WTC11 (cell line): ENCODE results near the gene RPTOR. TPM values are rescaled to one million over a fixed set of nuclear protein-coding genes. Genes with fewer than 3 reads are reported as not detected.

Source experiments
- ATAC-seq: fragments of 200-7000 bp; cut with Tn5 transposase; 2 replicates; pipeline ENCODE4 v1.10.0; 2021; ENCODE audit warnings: mild to moderate bottlenecking, moderate library complexity
- CTCF ChIA-PET: fragments of 300-600 bp; sonication (Branson Sonifier 250); formaldehyde crosslinking; loops from one replicate; lab custom pipeline; 2021; ENCODE audit warnings: antibody characterized with exemption; lab: Charles Lee
- POLR2A ChIA-PET: fragments of 350-600 bp; sonication (Branson Sonifier 250); formaldehyde crosslinking; loops from one replicate; lab custom pipeline; 2021; ENCODE audit warnings: antibody characterized with exemption; lab: Charles Lee
- DNase-seq: peaks from one replicate; pipeline ENCODE4 v3.0.0; 2021; ENCODE audit warnings: low spot score
- H3K27ac Mint-ChIP-seq: 2 replicates; pipeline ENCODE4 v1.8.0; 2021; ENCODE audit warnings: mixed read lengths
- H3K27me3 Mint-ChIP-seq: 2 replicates; pipeline ENCODE4 v1.8.0; 2021; ENCODE audit warnings: low read depth, mild to moderate bottlenecking, moderate library complexity, mixed read lengths
- H3K36me3 Mint-ChIP-seq: 2 replicates; pipeline ENCODE4 v1.8.0; 2021; ENCODE audit warnings: mixed read lengths
- H3K4me1 Mint-ChIP-seq: 2 replicates; pipeline ENCODE4 v1.8.0; 2022; ENCODE audit warnings: mixed read lengths
- H3K4me3 Mint-ChIP-seq: 2 replicates; pipeline ENCODE4 v1.8.0; 2021; ENCODE audit warnings: mild to moderate bottlenecking, moderate library complexity, mixed read lengths
- H3K9me3 Mint-ChIP-seq: 2 replicates; pipeline ENCODE4 v1.8.0; 2021; ENCODE audit warnings: mixed read lengths
- ESRRA ChIP-seq: sonication (generic); formaldehyde crosslinking; IDR thresholded peaks from 2 replicates; pipeline ENCODE4 v1.8.1; 2022; ENCODE audit warnings: mild to moderate bottlenecking, missing genetic modification reagents, borderline replicate concordance
- FOXJ3 ChIP-seq: sonication (generic); formaldehyde crosslinking; IDR thresholded peaks from 2 replicates; pipeline ENCODE4 v1.9.0; 2021; ENCODE audit warnings: missing genetic modification reagents, mild to moderate bottlenecking, borderline replicate concordance
- GRHL2 ChIP-seq: fragments of 250-450 bp; sonication (Bioruptor Pico); IDR thresholded peaks from 2 replicates; pipeline ENCODE4 v1.8.0; 2022; ENCODE audit warnings: mild to moderate bottlenecking, moderate library complexity; ENCODE audit not compliant: insufficient replicate concordance, severe bottlenecking
- GTF2I ChIP-seq: fragments of 250-450 bp; sonication (Bioruptor Pico); conservative IDR thresholded peaks from 2 replicates; pipeline ENCODE4 v1.4.0; 2021; ENCODE audit warnings: mild to moderate bottlenecking
- NFE2L1 ChIP-seq: sonication (generic); formaldehyde crosslinking; IDR thresholded peaks from 2 replicates; pipeline ENCODE4 v1.8.1; 2023; ENCODE audit warnings: missing genetic modification reagents
- ZNF263 ChIP-seq: sonication (generic); formaldehyde crosslinking; IDR thresholded peaks from 2 replicates; pipeline ENCODE4 v1.8.1; 2022; ENCODE audit warnings: low read depth, mild to moderate bottlenecking, moderate library complexity, missing genetic modification reagents
- ZNF281 ChIP-seq: sonication (generic); formaldehyde crosslinking; IDR thresholded peaks from 2 replicates; pipeline ENCODE4 v1.8.0; 2023; ENCODE audit warnings: mild to moderate bottlenecking, missing genetic modification reagents
- ZNF317 ChIP-seq: sonication (generic); formaldehyde crosslinking; IDR thresholded peaks from 2 replicates; pipeline ENCODE4 v1.8.1; 2023; ENCODE audit warnings: low read depth, mild to moderate bottlenecking, moderate library complexity, missing genetic modification reagents, borderline replicate concordance
- ZNF416 ChIP-seq: fragments of 250-450 bp; sonication (Bioruptor Pico); IDR thresholded peaks from 2 replicates; pipeline ENCODE4 v1.9.0; 2021; ENCODE audit warnings: mild to moderate bottlenecking, inconsistent platforms
- ZNF512 ChIP-seq: sonication (generic); formaldehyde crosslinking; IDR thresholded peaks from 2 replicates; pipeline ENCODE4 v1.8.1; 2022; ENCODE audit warnings: missing genetic modification reagents, borderline replicate concordance
- ZNF532 ChIP-seq: fragments of 250-450 bp; sonication (Bioruptor Pico); IDR thresholded peaks from 2 replicates; pipeline ENCODE4 v1.9.0; 2021; ENCODE audit warnings: mild to moderate bottlenecking, borderline replicate concordance
- ZNF671 ChIP-seq: fragments of 250-450 bp; sonication (Bioruptor Pico); IDR thresholded peaks from 2 replicates; pipeline ENCODE4 v1.8.0; 2021; ENCODE audit warnings: mild to moderate bottlenecking
- total RNA-seq: library from RNA; stranded (reverse); gene quantifications from 3 replicates; pipeline ENCODE4 v1.2.3, GENCODE V29; 2021
- TF ChIP-seq, protein P1 (sequence below): sonication (generic); formaldehyde crosslinking; IDR thresholded peaks from 2 replicates; pipeline ENCODE4 v1.8.0; 2022; ENCODE audit warnings: mild to moderate bottlenecking, missing genetic modification reagents
- TF ChIP-seq, protein P2 (sequence below): sonication (generic); formaldehyde crosslinking; IDR thresholded peaks from 2 replicates; pipeline ENCODE4 v1.8.1; 2022; ENCODE audit warnings: low read depth, missing genetic modification reagents, borderline replicate concordance
- TF ChIP-seq, protein P3 (sequence below): fragments of 250-450 bp; sonication (Bioruptor Pico); IDR thresholded peaks from 2 replicates; pipeline ENCODE4 v2.1.2; 2022; ENCODE audit warnings: mild to moderate bottlenecking, moderate library complexity
- TF ChIP-seq, protein P4 (sequence below): sonication (generic); formaldehyde crosslinking; IDR thresholded peaks from 2 replicates; pipeline ENCODE4 v1.8.1; 2022; ENCODE audit warnings: mild to moderate bottlenecking, missing genetic modification reagents, moderate library complexity, borderline replicate concordance

RPTOR gene
- total RNA-seq, 1 experiment from 2014 or later, result 41.0 TPM

- no peak for TF ChIP-seq ZNF512 (CRISPR knock-in tag)
- no peak for TF ChIP-seq ZNF317
- no peak for TF ChIP-seq NFE2L1 (CRISPR knock-in tag)
- no peak for TF ChIP-seq GTF2I (CRISPR knock-in tag)
- no peak for TF ChIP-seq FOXJ3 (CRISPR knock-in tag)
- TF ChIP-seq, protein P1, sequence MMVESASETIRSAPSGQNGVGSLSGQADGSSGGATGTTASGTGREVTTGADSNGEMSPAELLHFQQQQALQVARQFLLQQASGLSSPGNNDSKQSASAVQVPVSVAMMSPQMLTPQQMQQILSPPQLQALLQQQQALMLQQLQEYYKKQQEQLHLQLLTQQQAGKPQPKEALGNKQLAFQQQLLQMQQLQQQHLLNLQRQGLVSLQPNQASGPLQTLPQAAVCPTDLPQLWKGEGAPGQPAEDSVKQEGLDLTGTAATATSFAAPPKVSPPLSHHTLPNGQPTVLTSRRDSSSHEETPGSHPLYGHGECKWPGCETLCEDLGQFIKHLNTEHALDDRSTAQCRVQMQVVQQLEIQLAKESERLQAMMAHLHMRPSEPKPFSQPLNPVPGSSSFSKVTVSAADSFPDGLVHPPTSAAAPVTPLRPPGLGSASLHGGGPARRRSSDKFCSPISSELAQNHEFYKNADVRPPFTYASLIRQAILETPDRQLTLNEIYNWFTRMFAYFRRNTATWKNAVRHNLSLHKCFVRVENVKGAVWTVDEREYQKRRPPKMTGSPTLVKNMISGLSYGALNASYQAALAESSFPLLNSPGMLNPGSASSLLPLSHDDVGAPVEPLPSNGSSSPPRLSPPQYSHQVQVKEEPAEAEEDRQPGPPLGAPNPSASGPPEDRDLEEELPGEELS (CRISPR knock-in tag), result no peak
These were observed 29.1 kb downstream of the RPTOR start (continued) for GRCh38 chr17:80573701-80574100.

- ChIA-PET CTCF (interaction anchor here (0.6 to 2.4 kb wide), 8 partner anchors 9 to 400 kb away, joined by 3 to 10 read pairs (median 4); no protein-coding TSS in a partner anchor), POLR2A (no interaction called here)
- Mint-ChIP-seq H3K4me3 (no peak overlapping the region), H3K9me3 (no peaks in the 10 kb centered on the region), H3K27me3 (peaks cover 3% of the 10 kb centered on the region), H3K4me1 (0 out of 2 replicates have a peak, but pooled peaks cover 4% of the 10 kb centered on the region), H3K36me3 (no peaks in the 10 kb centered on the region), H3K27ac (no peak overlapping the region)
- DNase-seq, result no peak
- ATAC-seq, result no peak
- TF ChIP-seq GRHL2 (CRISPR knock-in tag) (no peak), ESRRA (CRISPR knock-in tag) (no peak), ZNF532 (no peak), ZNF671 (CRISPR knock-in tag) (no peak), ZNF263 (no peak), ZNF281 (CRISPR knock-in tag) (no peak), ZNF416 (no peak)
- TF ChIP-seq, protein P2, sequence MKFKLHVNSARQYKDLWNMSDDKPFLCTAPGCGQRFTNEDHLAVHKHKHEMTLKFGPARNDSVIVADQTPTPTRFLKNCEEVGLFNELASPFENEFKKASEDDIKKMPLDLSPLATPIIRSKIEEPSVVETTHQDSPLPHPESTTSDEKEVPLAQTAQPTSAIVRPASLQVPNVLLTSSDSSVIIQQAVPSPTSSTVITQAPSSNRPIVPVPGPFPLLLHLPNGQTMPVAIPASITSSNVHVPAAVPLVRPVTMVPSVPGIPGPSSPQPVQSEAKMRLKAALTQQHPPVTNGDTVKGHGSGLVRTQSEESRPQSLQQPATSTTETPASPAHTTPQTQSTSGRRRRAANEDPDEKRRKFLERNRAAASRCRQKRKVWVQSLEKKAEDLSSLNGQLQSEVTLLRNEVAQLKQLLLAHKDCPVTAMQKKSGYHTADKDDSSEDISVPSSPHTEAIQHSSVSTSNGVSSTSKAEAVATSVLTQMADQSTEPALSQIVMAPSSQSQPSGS (CRISPR knock-in tag), result no peak
- TF ChIP-seq, protein P3, sequence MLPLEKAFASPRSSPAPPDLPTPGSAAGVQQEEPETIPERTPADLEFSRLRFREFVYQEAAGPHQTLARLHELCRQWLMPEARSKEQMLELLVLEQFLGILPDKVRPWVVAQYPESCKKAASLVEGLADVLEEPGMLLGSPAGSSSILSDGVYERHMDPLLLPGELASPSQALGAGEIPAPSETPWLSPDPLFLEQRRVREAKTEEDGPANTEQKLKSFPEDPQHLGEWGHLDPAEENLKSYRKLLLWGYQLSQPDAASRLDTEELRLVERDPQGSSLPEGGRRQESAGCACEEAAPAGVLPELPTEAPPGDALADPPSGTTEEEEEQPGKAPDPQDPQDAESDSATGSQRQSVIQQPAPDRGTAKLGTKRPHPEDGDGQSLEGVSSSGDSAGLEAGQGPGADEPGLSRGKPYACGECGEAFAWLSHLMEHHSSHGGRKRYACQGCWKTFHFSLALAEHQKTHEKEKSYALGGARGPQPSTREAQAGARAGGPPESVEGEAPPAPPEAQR, result no peak
- TF ChIP-seq, protein P4, sequence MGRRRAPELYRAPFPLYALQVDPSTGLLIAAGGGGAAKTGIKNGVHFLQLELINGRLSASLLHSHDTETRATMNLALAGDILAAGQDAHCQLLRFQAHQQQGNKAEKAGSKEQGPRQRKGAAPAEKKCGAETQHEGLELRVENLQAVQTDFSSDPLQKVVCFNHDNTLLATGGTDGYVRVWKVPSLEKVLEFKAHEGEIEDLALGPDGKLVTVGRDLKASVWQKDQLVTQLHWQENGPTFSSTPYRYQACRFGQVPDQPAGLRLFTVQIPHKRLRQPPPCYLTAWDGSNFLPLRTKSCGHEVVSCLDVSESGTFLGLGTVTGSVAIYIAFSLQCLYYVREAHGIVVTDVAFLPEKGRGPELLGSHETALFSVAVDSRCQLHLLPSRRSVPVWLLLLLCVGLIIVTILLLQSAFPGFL (CRISPR knock-in tag), result no peak
These were observed 29.9 kb downstream of the RPTOR start for GRCh38 chr17:80574496-80574895.
